ENCODE data around the gene GPR155. TPM values are rescaled to one million over a fixed set of nuclear protein-coding genes. Genes with fewer than 3 reads are reported as not detected.
"Not testable (repeated sequence)": the region's sequence is repeated elsewhere in the genome, so short reads cannot be mapped to it uniquely, and the experiment has no call there.

The GPR155 gene
- total RNA-seq, 2 experiments from 2014 or later: 9.4 to 14.5 TPM

- Mint-ChIP-seq H3K4me3 (no peak overlapping the region), H3K27me3 (no peaks in the 10 kb centered on the region), H3K4me1 (no peaks in the 10 kb centered on the region), H3K27ac (no peak overlapping the region), H3K9me3 (no peaks in the 10 kb centered on the region), H3K36me3 (peaks cover 11% of the 10 kb centered on the region)
- no peak for DNase-seq
Observed at GRCh38 chr2:174436351-174436750, 50.5 kb downstream of the GPR155 start.

GRCh38 chr2:174431902-174432301, 54.9 kb downstream of the GPR155 start:
- H3K27ac Mint-ChIP-seq: no peak overlapping the region
- H3K9me3 Mint-ChIP-seq: peaks cover 8% of the 10 kb centered on the region
- no peaks in the 10 kb centered on the region for H3K27me3 Mint-ChIP-seq
- H3K4me3 Mint-ChIP-seq: no peak overlapping the region
- DNase-seq: no peak
- no peaks in the 10 kb centered on the region for H3K4me1 Mint-ChIP-seq
- peaks cover 34% of the 10 kb centered on the region for H3K36me3 Mint-ChIP-seq

GRCh38 chr2:174430066-174430465, 56.8 kb downstream of the GPR155 start:
- Mint-ChIP-seq H3K27me3 (no peaks in the 10 kb centered on the region), H3K27ac (no peak overlapping the region), H3K36me3 (peaks cover 29% of the 10 kb centered on the region), H3K4me1 (no peaks in the 10 kb centered on the region), H3K4me3 (no peak overlapping the region), H3K9me3 (peaks cover 8% of the 10 kb centered on the region)
- DNase-seq: no peak

GRCh38 chr2:174428214-174428613, 58.6 kb downstream of the GPR155 start:
- Mint-ChIP-seq H3K4me3 (no peak overlapping the region), H3K4me1 (no peaks in the 10 kb centered on the region), H3K9me3 (peaks cover 8% of the 10 kb centered on the region), H3K36me3 (peaks cover 25% of the 10 kb centered on the region), H3K27ac (no peak overlapping the region), H3K27me3 (no peaks in the 10 kb centered on the region)
- no peak for DNase-seq

GRCh38 chr2:174412256-174412655, 74.6 kb downstream of the GPR155 start:
- Mint-ChIP-seq H3K27me3 (no peaks in the 10 kb centered on the region), H3K4me3 (no peak overlapping the region), H3K36me3 (peaks cover 3% of the 10 kb centered on the region), H3K27ac (no peak overlapping the region), H3K9me3 (no peaks in the 10 kb centered on the region), H3K4me1 (no peaks in the 10 kb centered on the region)
- no peak for DNase-seq

- DNase-seq, H3K4me3 Mint-ChIP-seq, H3K27me3 Mint-ChIP-seq, H3K9me3 Mint-ChIP-seq, H3K36me3 Mint-ChIP-seq, H3K27ac Mint-ChIP-seq, H3K4me1 Mint-ChIP-seq: not testable (repeated sequence)
Observed at GRCh38 chr2:174410039-174410438, 76.8 kb downstream of the GPR155 start.

- Mint-ChIP-seq H3K27ac (no peak overlapping the region), H3K36me3 (peaks cover 14% of the 10 kb centered on the region), H3K9me3 (no peaks in the 10 kb centered on the region), H3K4me3 (no peak overlapping the region), H3K4me1 (no peaks in the 10 kb centered on the region), H3K27me3 (no peaks in the 10 kb centered on the region)
- no peak for DNase-seq
Observed at GRCh38 chr2:174403628-174404027, 83.2 kb downstream of the GPR155 start.

GRCh38 chr2:174400853-174401252, 86.0 kb downstream of the GPR155 start:
- Mint-ChIP-seq H3K4me1 (peaks cover 6% of the 10 kb centered on the region), H3K27ac (no peak overlapping the region), H3K27me3 (no peaks in the 10 kb centered on the region), H3K4me3 (no peak overlapping the region), H3K9me3 (no peaks in the 10 kb centered on the region), H3K36me3 (peaks cover 14% of the 10 kb centered on the region)
- no peak for DNase-seq

GRCh38 chr2:174399171-174399570, 87.7 kb downstream of the GPR155 start:
- peaks cover 19% of the 10 kb centered on the region for H3K36me3 Mint-ChIP-seq
- H3K4me1 Mint-ChIP-seq: peaks cover 13% of the 10 kb centered on the region

GRCh38 chr2:174397773-174398172, 89.1 kb downstream of the GPR155 start:
- Mint-ChIP-seq H3K9me3 (no peaks in the 10 kb centered on the region), H3K4me3 (no peak overlapping the region), H3K27ac (no peak overlapping the region), H3K36me3 (peaks cover 12% of the 10 kb centered on the region), H3K27me3 (no peaks in the 10 kb centered on the region), H3K4me1 (peaks cover 19% of the 10 kb centered on the region)
- DNase-seq: no peak

More at GRCh38 chr2:174399171-174399570, 87.7 kb downstream of the GPR155 start:
- Mint-ChIP-seq H3K27me3 (no peaks in the 10 kb centered on the region), H3K9me3 (no peaks in the 10 kb centered on the region), H3K27ac (no peak overlapping the region), H3K4me3 (no peak overlapping the region)
- DNase-seq: no peak

- peak overlapping the region; percentile 97 for H3K27ac Mint-ChIP-seq
- H3K27me3 Mint-ChIP-seq: no peaks in the 10 kb centered on the region
- peak overlapping the region; percentile 97 for H3K4me3 Mint-ChIP-seq
- peaks cover 10% of the 10 kb centered on the region for H3K36me3 Mint-ChIP-seq
- no peaks in the 10 kb centered on the region for H3K9me3 Mint-ChIP-seq
- no peak for DNase-seq
- peaks cover 26% of the 10 kb centered on the region for H3K4me1 Mint-ChIP-seq
Observed at GRCh38 chr2:174395969-174396630, 90.7 kb downstream of the GPR155 start.

GRCh38 chr2:174395284-174395968, 91.4 kb downstream of the GPR155 start, which contains the start of gene SCRN3:
Gene SCRN3, plus strand, starts transcription at chr2:174395730. Its CDS starts 2,554 bp downstream, at chr2:174398284.
- H3K9me3 Mint-ChIP-seq: no peaks in the 10 kb centered on the region
- peak; percentile 77 for DNase-seq
- H3K4me3 Mint-ChIP-seq: peak within 1 kb of the TSS; percentile 97
- H3K27me3 Mint-ChIP-seq: no peaks in the 10 kb centered on the region
- peaks cover 13% of the 10 kb centered on the region for H3K36me3 Mint-ChIP-seq
- H3K27ac Mint-ChIP-seq: peak within 1 kb of the TSS; percentile 97
- H3K4me1 Mint-ChIP-seq: peaks cover 31% of the 10 kb centered on the region

GRCh38 chr2:174392706-174393105, 94.1 kb downstream of the GPR155 start:
- Mint-ChIP-seq H3K9me3 (no peaks in the 10 kb centered on the region), H3K27ac (no peak overlapping the region), H3K4me3 (no peak overlapping the region), H3K27me3 (no peaks in the 10 kb centered on the region), H3K36me3 (peaks cover 19% of the 10 kb centered on the region), H3K4me1 (peaks cover 39% of the 10 kb centered on the region)
- no peak for DNase-seq

GRCh38 chr2:174390303-174390702, 96.5 kb downstream of the GPR155 start:
- H3K4me3 Mint-ChIP-seq, H3K27me3 Mint-ChIP-seq, H3K9me3 Mint-ChIP-seq, H3K27ac Mint-ChIP-seq, DNase-seq: not testable (repeated sequence)
- H3K36me3 Mint-ChIP-seq: peaks cover 20% of the 10 kb centered on the region
- peaks cover 36% of the 10 kb centered on the region for H3K4me1 Mint-ChIP-seq

- no peaks in the 10 kb centered on the region for H3K9me3 Mint-ChIP-seq
- no peaks in the 10 kb centered on the region for H3K27me3 Mint-ChIP-seq
- H3K4me3 Mint-ChIP-seq: no peak overlapping the region
- no peak for DNase-seq
- peaks cover 34% of the 10 kb centered on the region for H3K4me1 Mint-ChIP-seq
- peaks cover 18% of the 10 kb centered on the region for H3K36me3 Mint-ChIP-seq
- H3K27ac Mint-ChIP-seq: no peak overlapping the region
Observed at GRCh38 chr2:174389542-174389941, 97.3 kb downstream of the GPR155 start.

GRCh38 chr2:174388706-174389105, 98.1 kb downstream of the GPR155 start:
- not testable (repeated sequence) for H3K27ac Mint-ChIP-seq, DNase-seq, H3K27me3 Mint-ChIP-seq, H3K4me3 Mint-ChIP-seq, H3K9me3 Mint-ChIP-seq
- Mint-ChIP-seq H3K36me3 (peaks cover 20% of the 10 kb centered on the region), H3K4me1 (peaks cover 33% of the 10 kb centered on the region)

Data from activated naive CD8-positive, alpha-beta T cell treated with anti-CD3 and anti-CD28 coated beads for 36 hours (primary cell).